ENCODE measurements around the gene NELL2.

DNA sequence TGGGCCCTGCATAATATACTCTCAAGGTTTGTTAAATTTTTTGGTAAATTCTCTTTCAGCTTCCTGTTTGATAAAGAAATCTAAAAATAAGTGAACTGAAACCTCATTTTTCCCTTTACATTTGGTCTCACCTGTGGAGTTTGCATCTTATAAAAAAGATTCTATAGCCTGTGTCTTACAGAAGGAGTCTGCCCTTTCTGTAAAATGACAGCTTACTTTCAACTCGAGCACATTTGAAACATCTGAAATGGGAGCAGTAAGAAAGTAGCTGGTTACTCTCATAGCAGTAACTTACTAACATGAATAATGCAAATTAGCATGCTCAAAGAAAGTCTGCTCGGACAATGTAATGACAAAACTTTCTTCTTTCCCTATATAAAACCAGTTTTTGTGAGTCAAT, 155.8 kb downstream of the NELL2 start:
- TF ChIP-seq POLR2AphosphoS5 (IDR thresholded peaks at IDR 0.05; ENCODE audit: low read depth, low read length): no peak
- no peak for TF ChIP-seq SIN3A (IDR thresholded peaks at IDR 0.05; ENCODE audit: borderline replicate concordance, low read depth, low read length)
- no peak for TF ChIP-seq EZH2phosphoT487 (IDR thresholded peaks at IDR 0.05; ENCODE audit: borderline replicate concordance, low read depth)
- TF ChIP-seq, protein P1, sequence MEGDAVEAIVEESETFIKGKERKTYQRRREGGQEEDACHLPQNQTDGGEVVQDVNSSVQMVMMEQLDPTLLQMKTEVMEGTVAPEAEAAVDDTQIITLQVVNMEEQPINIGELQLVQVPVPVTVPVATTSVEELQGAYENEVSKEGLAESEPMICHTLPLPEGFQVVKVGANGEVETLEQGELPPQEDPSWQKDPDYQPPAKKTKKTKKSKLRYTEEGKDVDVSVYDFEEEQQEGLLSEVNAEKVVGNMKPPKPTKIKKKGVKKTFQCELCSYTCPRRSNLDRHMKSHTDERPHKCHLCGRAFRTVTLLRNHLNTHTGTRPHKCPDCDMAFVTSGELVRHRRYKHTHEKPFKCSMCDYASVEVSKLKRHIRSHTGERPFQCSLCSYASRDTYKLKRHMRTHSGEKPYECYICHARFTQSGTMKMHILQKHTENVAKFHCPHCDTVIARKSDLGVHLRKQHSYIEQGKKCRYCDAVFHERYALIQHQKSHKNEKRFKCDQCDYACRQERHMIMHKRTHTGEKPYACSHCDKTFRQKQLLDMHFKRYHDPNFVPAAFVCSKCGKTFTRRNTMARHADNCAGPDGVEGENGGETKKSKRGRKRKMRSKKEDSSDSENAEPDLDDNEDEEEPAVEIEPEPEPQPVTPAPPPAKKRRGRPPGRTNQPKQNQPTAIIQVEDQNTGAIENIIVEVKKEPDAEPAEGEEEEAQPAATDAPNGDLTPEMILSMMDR (IDR thresholded peaks at IDR 0.05): no peak
- TF ChIP-seq SMC3 (IDR thresholded peaks at IDR 0.05; ENCODE audit: low read depth, low read length): no peak
- TF ChIP-seq TAF1 (IDR thresholded peaks at IDR 0.05; ENCODE audit: borderline replicate concordance, low read depth, low read length): no peak
- TF ChIP-seq GATA2 (CRISPR knock-in tag; IDR thresholded peaks at IDR 0.05): no peak
- TF ChIP-seq, protein P2, sequence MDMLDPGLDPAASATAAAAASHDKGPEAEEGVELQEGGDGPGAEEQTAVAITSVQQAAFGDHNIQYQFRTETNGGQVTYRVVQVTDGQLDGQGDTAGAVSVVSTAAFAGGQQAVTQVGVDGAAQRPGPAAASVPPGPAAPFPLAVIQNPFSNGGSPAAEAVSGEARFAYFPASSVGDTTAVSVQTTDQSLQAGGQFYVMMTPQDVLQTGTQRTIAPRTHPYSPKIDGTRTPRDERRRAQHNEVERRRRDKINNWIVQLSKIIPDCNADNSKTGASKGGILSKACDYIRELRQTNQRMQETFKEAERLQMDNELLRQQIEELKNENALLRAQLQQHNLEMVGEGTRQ (IDR thresholded peaks at IDR 0.05; ENCODE audit: borderline replicate concordance, low read depth, low read length): no peak

Data from SK-N-SH (cell line).